Subcutaneous adipose tissue (tissue), 4 donors: ENCODE measurements around the gene GSTA2. TPM values are rescaled to one million over a fixed set of nuclear protein-coding genes. Genes with fewer than 3 reads are reported as not detected.

Experiments used
- total RNA-seq, 4 donors: library from RNA; depleted of rRNA; stranded (reverse); fragments of >200 nt; gene quantifications; one replicate each; pipeline ENCODE4 v1.1.0, GENCODE V29; 2016
- TF ChIP-seq, protein P1 (sequence below): fragments of 450-650 bp; IDR thresholded peaks from one replicate; pipeline ENCODE4 v1.5.1; 2016; ENCODE audit warnings: low read depth, mild to moderate bottlenecking, control low read depth, antibody characterized with exemption, moderate library complexity

The GSTA2 gene
- total RNA-seq, 4 donors from 2014 or later: not detected

- TF ChIP-seq, protein P1, sequence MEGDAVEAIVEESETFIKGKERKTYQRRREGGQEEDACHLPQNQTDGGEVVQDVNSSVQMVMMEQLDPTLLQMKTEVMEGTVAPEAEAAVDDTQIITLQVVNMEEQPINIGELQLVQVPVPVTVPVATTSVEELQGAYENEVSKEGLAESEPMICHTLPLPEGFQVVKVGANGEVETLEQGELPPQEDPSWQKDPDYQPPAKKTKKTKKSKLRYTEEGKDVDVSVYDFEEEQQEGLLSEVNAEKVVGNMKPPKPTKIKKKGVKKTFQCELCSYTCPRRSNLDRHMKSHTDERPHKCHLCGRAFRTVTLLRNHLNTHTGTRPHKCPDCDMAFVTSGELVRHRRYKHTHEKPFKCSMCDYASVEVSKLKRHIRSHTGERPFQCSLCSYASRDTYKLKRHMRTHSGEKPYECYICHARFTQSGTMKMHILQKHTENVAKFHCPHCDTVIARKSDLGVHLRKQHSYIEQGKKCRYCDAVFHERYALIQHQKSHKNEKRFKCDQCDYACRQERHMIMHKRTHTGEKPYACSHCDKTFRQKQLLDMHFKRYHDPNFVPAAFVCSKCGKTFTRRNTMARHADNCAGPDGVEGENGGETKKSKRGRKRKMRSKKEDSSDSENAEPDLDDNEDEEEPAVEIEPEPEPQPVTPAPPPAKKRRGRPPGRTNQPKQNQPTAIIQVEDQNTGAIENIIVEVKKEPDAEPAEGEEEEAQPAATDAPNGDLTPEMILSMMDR: no peak
Observed at GRCh38 chr6:52726741-52727535, 36.3 kb downstream of the GSTA2 start.

GRCh38 chr6:52726193-52726542 is 37.1 kb downstream of the GSTA2 start:
- TF ChIP-seq, protein P1: no peak

DNA sequence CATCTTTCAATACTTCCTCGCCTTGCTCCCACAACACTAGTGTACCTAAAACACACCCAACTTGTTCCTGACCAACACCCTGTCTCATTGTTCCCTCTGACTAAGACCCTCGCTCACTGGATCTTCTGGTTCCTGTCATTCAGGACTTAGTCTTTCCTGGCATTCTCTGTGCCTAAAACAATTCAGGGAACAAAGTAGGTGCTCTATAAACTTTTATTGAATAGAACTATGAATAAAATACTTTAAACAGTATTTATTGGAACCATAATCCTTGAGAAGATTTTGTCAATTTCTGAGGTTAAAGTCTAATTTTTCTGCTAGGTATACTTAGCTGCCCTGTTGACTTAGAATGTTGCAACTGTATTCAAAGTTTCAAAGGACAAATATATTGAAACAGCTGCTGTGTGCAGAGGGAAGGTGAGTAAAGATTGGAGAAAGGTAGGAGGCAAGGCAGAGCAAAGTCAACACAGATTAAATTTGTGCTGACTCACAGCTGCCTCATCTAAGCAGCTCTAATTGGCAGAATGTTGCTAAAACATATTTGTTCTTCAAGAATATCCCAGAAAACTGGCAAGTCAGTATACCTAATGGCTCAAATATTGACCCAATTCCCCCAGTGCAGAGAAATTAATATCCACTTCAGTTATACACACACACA is 37.6 kb downstream of the GSTA2 start:
- TF ChIP-seq, protein P1: no peak

- TF ChIP-seq, protein P1: no peak
Observed at GRCh38 chr6:52725143-52725534, 38.1 kb downstream of the GSTA2 start.

- TF ChIP-seq, protein P1: no peak
Observed at GRCh38 chr6:52724406-52725121, 38.7 kb downstream of the GSTA2 start.

GRCh38 chr6:52724042-52724405 is 39.3 kb downstream of the GSTA2 start:
- TF ChIP-seq, protein P1: no peak

- TF ChIP-seq, protein P1: no peak
Observed at GRCh38 chr6:52720321-52720720, 43.0 kb downstream of the GSTA2 start.
